ENCODE measurements around the gene SNX1.

SNX1 gene

GRCh38 chr15:64162869-64163658, 67.3 kb downstream of the SNX1 start, which contains the start of gene PPIB (continued):
- TF ChIP-seq PRDM6 (tag by site-specific recombination; IDR thresholded peaks at IDR 0.05) (no peak), ZNF280C (tag by site-specific recombination; IDR thresholded peaks at IDR 0.05) (no peak), ZNF416 (tag by site-specific recombination; IDR thresholded peaks at IDR 0.05) (no peak), ZNF639 (tag by site-specific recombination; IDR thresholded peaks at IDR 0.05) (no peak), ZNF843 (tag by site-specific recombination; IDR thresholded peaks at IDR 0.05) (no peak; the same call in 1 of the 2 replicates), SP7 (tag by site-specific recombination; IDR thresholded peaks at IDR 0.05) (no peak; the same call in 1 of the 2 replicates), MEIS1 (CRISPR knock-in tag; IDR thresholded peaks at IDR 0.05; ENCODE audit: borderline replicate concordance) (no peak), ZNF433 (tag by site-specific recombination; IDR thresholded peaks at IDR 0.05; ENCODE audit: low read depth) (no peak), ZNF830 (tag by site-specific recombination; IDR thresholded peaks at IDR 0.05; ENCODE audit: low read depth) (no peak), TSHZ1 (tag by site-specific recombination; IDR thresholded peaks at IDR 0.05; ENCODE audit: borderline replicate concordance) (no peak), CTCF (tag by site-specific recombination; IDR thresholded peaks at IDR 0.05) (peak; percentile 91), ZNF274 (IDR thresholded peaks at IDR 0.05; ENCODE audit: low read length) (no peak), ZNF274 (tag by site-specific recombination; IDR thresholded peaks at IDR 0.05; ENCODE audit: borderline replicate concordance) (no peak), PRDM2 (tag by site-specific recombination; IDR thresholded peaks at IDR 0.05; ENCODE audit: borderline replicate concordance) (no peak), ZNF23 (tag by site-specific recombination; IDR thresholded peaks at IDR 0.05; ENCODE audit: borderline replicate concordance) (no peak), ZNF670 (tag by site-specific recombination; IDR thresholded peaks at IDR 0.05; ENCODE audit: low read depth) (no peak), ZNF146 (tag by site-specific recombination; IDR thresholded peaks at IDR 0.05) (no peak), ZNF175 (tag by site-specific recombination; IDR thresholded peaks at IDR 0.05) (no peak), ZFHX2 (tag by site-specific recombination; conservative IDR thresholded peaks at IDR 0.05) (peak; percentile 92)

Data from HEK293 (cell line).